ENCODE measurements around the gene MEGF9. TPM values are rescaled to one million over a fixed set of nuclear protein-coding genes. Genes with fewer than 3 reads are reported as not detected.
"Not testable (repeated sequence)": the region's sequence is repeated elsewhere in the genome, so short reads cannot be mapped to it uniquely, and the experiment has no call there.

Gene MEGF9
- total RNA-seq = 10 to 100 TPM in 1 of 2 donors, 1 to 10 TPM in 1; 9.9 to 10.2 TPM
- total RNA-seq = 38.1 to 54.8 reads per million in 2 donors

DNA sequence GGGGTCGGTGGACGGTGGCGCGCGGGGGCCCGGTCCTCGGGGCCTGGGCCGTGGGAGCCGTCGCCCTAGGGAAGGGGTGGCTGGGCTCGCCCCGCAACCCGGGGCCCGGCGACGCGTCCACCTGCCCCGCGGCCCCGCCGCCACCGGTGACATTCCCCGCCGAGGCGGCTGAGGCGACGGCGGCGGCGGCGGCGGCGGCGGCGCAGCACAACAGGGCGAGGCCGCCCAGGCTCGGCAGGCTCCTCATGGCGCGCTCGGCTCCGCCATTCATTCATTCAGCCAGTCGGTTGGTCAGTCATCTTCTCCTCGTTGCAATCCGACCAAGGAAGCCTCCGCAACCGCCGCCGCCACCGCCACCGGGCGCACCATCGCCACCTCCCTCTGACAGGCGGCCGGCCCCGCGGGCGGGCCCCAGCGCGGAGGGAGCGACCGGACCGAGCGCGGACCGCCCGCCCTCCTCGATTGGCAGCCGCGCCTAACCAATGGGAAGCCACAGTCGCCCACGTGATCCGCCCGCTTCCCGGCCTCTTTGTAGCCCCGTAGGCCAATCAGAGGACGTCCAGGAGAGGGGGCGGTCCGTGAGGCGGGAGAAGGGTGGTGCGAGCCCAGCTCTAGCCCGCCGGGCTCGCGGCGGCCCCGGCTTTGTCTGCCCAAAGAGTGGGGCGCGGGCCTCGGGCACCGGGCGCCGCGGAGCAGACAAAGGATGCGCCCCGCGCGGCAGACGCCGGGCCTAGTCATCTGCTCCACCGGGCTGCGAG lies at the start of gene MEGF9:
TSS of gene MEGF9 (minus strand) at position 383 of the 758 bp plus-strand sequence. CDS start at position 271, 112 bp downstream.
- no peaks in the 10 kb centered on the region for H3K9me3 ChIP-seq (ENCODE audit: control insufficient read depth, low read length, poor library complexity, severe bottlenecking)
- DNase-seq (peak; percentile 93 to 94 (median 93)), ATAC-seq (peak; percentile 97)
- H3K27me3 Mint-ChIP-seq = no peaks in the 10 kb centered on the region
- H3K27ac Mint-ChIP-seq = peak within 1 kb of the TSS; percentile 95
- peaks cover 33% of the 10 kb centered on the region for H3K4me1 Mint-ChIP-seq
- no peaks in the 10 kb centered on the region for H3K36me3 Mint-ChIP-seq (ENCODE audit: low read depth)
- H3K4me3 Mint-ChIP-seq = peak within 1 kb of the TSS; percentile 94

- Mint-ChIP-seq H3K4me3 (no peak overlapping the region), H3K4me1 (peaks cover 5% of the 10 kb centered on the region), H3K27me3 (no peaks in the 10 kb centered on the region), H3K27ac (no peak overlapping the region), H3K36me3 (ENCODE audit: low read depth) (peaks cover 2% of the 10 kb centered on the region)
- DNase-seq (no peak), ATAC-seq (no peak)
- no peaks in the 10 kb centered on the region for H3K9me3 ChIP-seq (ENCODE audit: control insufficient read depth, low read length, poor library complexity, severe bottlenecking)
Observed at GRCh38 chr9:120761006-120761405, 46.7 kb upstream of the MEGF9 start.

DNA sequence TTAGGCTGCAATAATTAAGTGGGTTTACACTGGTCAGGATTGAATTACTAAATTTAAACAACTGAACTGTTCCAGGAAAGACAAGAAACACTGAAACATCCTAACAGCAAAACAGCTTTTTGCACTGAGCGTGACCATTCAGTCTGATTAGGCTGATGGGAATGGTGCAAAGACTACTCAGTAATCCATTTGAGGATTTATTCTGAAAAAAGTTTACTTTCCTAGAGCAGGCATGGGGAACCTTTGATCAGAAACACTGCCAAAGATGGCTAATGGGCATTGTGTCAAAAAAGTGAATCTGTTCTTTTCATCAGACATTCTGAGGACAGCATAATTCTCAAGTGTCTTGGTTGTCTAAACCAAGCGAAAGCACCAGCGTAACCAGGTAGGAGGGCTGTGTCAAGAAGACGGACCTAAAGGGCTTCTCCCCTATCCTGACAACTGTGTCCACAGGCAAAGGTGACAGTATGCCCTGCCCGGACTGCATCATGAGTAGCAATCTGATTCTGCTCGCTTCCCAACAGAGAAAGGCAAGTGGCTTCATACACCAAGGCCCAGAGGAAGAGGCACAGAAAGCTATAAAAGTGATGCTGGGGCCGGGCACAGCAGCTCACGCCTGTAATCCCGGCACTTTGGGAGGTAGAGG lies 45.6 kb upstream of the MEGF9 start:
- peak overlapping the region; percentile 72 for H3K27ac Mint-ChIP-seq
- ATAC-seq = no peak
- peaks cover 4% of the 10 kb centered on the region for H3K4me1 Mint-ChIP-seq
- H3K9me3 ChIP-seq (ENCODE audit: control insufficient read depth, low read length, poor library complexity, severe bottlenecking) = no peaks in the 10 kb centered on the region
- no peaks in the 10 kb centered on the region for H3K27me3 Mint-ChIP-seq
- DNase-seq = no peak
- no peak overlapping the region for H3K4me3 Mint-ChIP-seq
- no peaks in the 10 kb centered on the region for H3K36me3 Mint-ChIP-seq (ENCODE audit: low read depth)

DNA sequence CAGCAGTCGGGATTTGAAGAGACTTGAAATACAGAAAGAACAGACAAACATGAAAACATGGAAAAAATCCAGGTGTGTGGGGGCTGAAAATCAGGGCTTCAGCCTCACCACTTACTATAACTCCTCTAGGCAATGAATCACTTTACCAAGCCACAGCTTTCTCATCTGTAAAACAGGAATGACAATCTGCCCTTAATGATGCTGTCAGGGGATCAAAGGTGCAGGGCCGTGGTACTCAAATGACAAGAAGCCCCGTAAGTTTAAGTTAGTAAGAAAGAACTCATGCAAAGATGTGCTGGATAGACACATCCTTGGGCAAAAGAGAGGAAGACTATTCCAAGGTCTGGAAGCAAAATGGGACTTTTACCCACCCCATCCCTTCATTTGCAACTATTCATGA lies 44.3 kb upstream of the MEGF9 start:
- peaks cover 4% of the 10 kb centered on the region for H3K4me1 Mint-ChIP-seq
- H3K27ac Mint-ChIP-seq = peak overlapping the region; percentile 72
- no peak for ATAC-seq
- no peak for DNase-seq
- H3K27me3 Mint-ChIP-seq = no peaks in the 10 kb centered on the region
- H3K4me3 Mint-ChIP-seq = no peak overlapping the region
- H3K36me3 Mint-ChIP-seq (ENCODE audit: low read depth) = no peaks in the 10 kb centered on the region
- H3K9me3 ChIP-seq (ENCODE audit: control insufficient read depth, low read length, poor library complexity, severe bottlenecking) = no peaks in the 10 kb centered on the region

DNA sequence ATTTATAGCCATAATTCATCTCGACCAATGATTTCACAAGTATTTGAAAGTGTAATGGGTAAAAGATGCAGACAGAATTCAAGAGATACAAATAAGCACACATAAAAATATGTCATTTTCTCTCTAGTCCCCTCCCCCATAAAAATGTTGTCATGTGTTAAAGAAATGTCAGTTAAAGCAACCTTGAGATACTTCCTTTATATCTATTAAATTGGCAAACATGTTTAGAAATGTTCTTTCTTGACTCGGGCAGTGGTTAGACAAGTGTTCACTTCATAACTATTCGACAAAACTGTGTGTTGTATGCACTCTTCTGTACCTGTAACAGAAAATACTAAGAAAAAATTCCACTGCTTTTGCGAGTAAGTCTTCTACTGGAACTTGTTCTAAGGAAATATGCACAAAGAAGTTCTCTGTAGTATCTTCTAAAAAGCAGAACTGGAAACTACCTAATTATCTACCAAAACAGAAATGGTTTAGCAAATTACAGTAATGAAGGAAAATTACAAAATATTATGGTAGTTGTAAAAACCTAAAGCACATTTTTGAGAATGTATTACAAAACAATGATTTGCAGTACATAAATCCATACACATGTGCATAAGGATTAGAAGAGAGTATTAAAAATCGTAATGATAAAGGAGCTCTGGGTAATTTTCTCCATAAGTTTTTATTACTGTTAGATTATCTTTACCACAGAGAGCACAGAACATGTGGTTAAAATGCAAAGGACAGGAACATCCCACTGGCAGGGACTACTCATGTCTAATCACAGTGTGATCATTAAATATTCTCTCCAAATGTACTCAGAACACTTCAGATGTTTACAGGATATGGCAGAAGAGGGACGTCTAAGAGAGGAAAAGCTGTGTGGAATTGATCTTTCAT lies 43.0 kb upstream of the MEGF9 start:
- no peak overlapping the region for H3K4me3 Mint-ChIP-seq
- no peaks in the 10 kb centered on the region for H3K27me3 Mint-ChIP-seq
- no peak for DNase-seq
- ATAC-seq = no peak
- H3K9me3 ChIP-seq (ENCODE audit: control insufficient read depth, low read length, poor library complexity, severe bottlenecking) = no peaks in the 10 kb centered on the region
- peaks cover 4% of the 10 kb centered on the region for H3K4me1 Mint-ChIP-seq
- peak overlapping the region; percentile 72 for H3K27ac Mint-ChIP-seq
- H3K36me3 Mint-ChIP-seq (ENCODE audit: low read depth) = no peaks in the 10 kb centered on the region

DNA sequence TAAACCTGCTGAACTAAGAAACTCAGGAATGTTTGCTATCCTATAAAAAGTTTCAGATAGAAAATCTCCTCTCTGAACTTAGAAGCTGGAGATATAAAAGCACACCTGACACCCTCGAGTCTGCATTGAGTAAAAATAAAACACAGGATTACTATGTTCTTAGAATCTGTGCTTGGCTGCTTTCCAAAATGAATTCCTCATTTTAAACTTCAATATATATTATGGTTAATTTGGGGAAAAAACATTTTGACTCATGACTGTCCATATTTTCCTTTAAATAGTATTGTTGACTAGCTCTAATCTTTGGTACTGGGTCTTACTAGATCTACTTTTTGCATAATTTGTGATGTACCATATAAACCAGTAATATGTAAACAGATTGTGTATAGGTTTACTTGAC lies 42.3 kb upstream of the MEGF9 start:
- no peaks in the 10 kb centered on the region for H3K9me3 ChIP-seq (ENCODE audit: control insufficient read depth, low read length, poor library complexity, severe bottlenecking)
- ATAC-seq = no peak
- Mint-ChIP-seq H3K4me1 (peaks cover 4% of the 10 kb centered on the region), H3K27ac (peak overlapping the region; percentile 16), H3K4me3 (no peak overlapping the region), H3K36me3 (ENCODE audit: low read depth) (no peaks in the 10 kb centered on the region), H3K27me3 (no peaks in the 10 kb centered on the region)
- DNase-seq = no peak

DNA sequence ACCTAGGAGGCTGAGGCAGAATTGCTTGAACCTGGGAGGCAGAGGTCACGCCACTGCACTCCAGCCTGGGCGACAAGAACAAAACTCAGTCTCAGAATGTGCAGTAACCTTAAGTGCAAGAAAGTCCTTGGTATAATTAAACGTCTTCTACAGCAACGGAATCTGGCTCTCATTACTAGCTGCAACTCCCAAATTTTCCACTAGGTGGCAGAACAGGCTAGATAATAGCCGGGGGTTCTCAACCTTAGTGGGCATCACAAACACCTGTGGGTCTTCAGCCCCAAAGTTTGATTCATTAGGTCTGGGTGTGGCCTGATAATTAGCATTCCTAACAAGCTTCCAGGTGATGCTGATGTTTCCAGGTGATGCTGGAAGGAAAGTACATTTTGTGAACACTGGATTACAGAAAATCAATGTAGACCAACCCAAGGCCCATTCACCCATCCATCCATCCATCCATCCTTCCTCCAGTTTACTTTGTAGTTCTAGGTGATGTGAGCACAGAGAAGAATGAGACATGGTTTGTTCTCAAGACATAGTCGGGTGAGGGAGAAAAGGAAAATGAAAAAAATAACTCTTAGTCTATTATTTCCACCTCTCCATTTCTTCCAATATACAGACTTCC lies 41.7 kb upstream of the MEGF9 start:
- Mint-ChIP-seq H3K4me1 (peaks cover 4% of the 10 kb centered on the region), H3K27me3 (no peaks in the 10 kb centered on the region), H3K4me3 (no peak overlapping the region), H3K36me3 (ENCODE audit: low read depth) (no peaks in the 10 kb centered on the region), H3K27ac (peak overlapping the region; percentile 16)
- ATAC-seq (peak; percentile 77), DNase-seq (peak; percentile 29 to 62 (median 45))
- no peaks in the 10 kb centered on the region for H3K9me3 ChIP-seq (ENCODE audit: control insufficient read depth, low read length, poor library complexity, severe bottlenecking)

DNA sequence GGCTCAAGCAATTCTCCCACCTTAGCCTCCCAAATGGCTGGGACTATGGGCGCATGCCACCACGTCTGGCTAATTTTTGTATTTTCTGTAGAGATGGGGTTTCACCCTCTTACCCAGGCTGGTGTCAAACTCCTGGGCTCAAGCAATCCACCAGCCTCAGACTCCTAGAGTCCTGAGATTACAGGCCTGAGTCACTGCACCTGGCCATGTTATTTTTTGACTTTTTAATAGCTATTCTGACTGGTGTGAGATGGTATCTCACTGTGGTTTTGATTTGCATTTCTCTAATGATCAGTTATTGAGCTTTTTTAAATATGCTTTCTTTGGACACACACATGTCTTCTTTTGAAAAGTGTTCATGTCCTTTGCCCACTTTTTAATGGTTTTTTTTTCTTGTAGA lies 40.8 kb upstream of the MEGF9 start:
- Mint-ChIP-seq H3K36me3 (ENCODE audit: low read depth) (no peaks in the 10 kb centered on the region), H3K27me3 (no peaks in the 10 kb centered on the region), H3K27ac (no peak overlapping the region), H3K4me3 (no peak overlapping the region), H3K4me1 (peaks cover 4% of the 10 kb centered on the region)
- no peaks in the 10 kb centered on the region for H3K9me3 ChIP-seq (ENCODE audit: control insufficient read depth, low read length, poor library complexity, severe bottlenecking)
- no peak for ATAC-seq
- DNase-seq = no peak

DNA sequence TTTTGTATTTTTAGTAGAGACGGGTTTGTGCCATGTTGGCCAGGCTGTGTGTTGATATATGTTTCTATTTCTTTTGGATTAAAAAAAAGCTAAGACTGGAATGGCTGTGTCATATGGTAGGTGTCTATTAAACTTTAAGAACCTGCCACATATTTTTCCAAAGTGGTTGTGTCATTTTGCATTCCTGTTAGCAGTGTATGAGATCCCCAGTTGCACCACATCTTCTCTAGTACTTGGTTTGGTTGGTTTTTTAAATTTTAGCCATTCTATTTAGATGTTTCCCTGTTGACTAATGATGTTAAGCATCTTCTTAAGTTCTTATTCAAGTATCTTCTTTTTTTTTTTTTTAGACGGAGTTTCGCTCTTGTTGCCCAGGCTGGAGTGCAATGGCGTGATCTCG lies 36.2 kb upstream of the MEGF9 start:
- DNase-seq = no peak
- H3K4me1 Mint-ChIP-seq = no peaks in the 10 kb centered on the region
- no peak overlapping the region for H3K27ac Mint-ChIP-seq
- H3K4me3 Mint-ChIP-seq = no peak overlapping the region
- H3K36me3 Mint-ChIP-seq (ENCODE audit: low read depth) = no peaks in the 10 kb centered on the region
- no peak for ATAC-seq
- no peaks in the 10 kb centered on the region for H3K27me3 Mint-ChIP-seq
- no peaks in the 10 kb centered on the region for H3K9me3 ChIP-seq (ENCODE audit: control insufficient read depth, low read length, poor library complexity, severe bottlenecking)

- not testable (repeated sequence) for H3K4me1 Mint-ChIP-seq; H3K36me3 Mint-ChIP-seq (ENCODE audit: low read depth); H3K27me3 Mint-ChIP-seq; DNase-seq; H3K9me3 ChIP-seq (ENCODE audit: control insufficient read depth, low read length, poor library complexity, severe bottlenecking); H3K27ac Mint-ChIP-seq; ATAC-seq; H3K4me3 Mint-ChIP-seq
Observed at GRCh38 chr9:120746366-120746765, 32.1 kb upstream of the MEGF9 start.

GRCh38 chr9:120745278-120745677 lies 31.0 kb upstream of the MEGF9 start:
- Mint-ChIP-seq H3K27ac (no peak overlapping the region), H3K4me3 (no peak overlapping the region), H3K36me3 (ENCODE audit: low read depth) (no peaks in the 10 kb centered on the region), H3K27me3 (no peaks in the 10 kb centered on the region), H3K4me1 (no peaks in the 10 kb centered on the region)
- ATAC-seq (no peak), DNase-seq (no peak)
- H3K9me3 ChIP-seq (ENCODE audit: control insufficient read depth, low read length, poor library complexity, severe bottlenecking) = no peaks in the 10 kb centered on the region

DNA sequence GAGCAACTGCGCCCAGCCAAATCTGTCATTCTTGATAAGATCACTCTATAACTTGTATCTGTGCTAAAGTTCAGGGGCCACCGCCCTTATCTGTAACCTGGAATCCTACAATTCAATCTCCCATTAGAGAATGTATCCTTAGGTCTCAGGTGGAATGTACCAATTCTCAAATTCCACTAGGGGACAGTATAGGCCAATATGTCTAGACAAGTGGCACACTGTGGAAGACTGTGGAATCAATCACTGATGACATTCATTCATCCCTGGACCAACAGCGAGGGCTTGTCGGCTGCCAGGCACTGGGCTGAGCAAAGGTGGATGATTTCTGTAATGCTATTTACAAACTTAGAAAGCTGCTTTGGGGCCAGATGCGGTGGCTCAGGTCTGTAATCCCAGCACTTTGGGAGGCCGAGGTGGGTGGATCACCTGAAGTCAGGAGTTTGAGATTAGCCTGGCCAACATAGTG lies 28.7 kb upstream of the MEGF9 start:
- Mint-ChIP-seq H3K27me3 (no peaks in the 10 kb centered on the region), H3K36me3 (ENCODE audit: low read depth) (no peaks in the 10 kb centered on the region), H3K4me3 (no peak overlapping the region), H3K4me1 (no peaks in the 10 kb centered on the region), H3K27ac (no peak overlapping the region)
- peak; percentile 74 for ATAC-seq
- no peak for DNase-seq
- no peaks in the 10 kb centered on the region for H3K9me3 ChIP-seq (ENCODE audit: control insufficient read depth, low read length, poor library complexity, severe bottlenecking)

DNA sequence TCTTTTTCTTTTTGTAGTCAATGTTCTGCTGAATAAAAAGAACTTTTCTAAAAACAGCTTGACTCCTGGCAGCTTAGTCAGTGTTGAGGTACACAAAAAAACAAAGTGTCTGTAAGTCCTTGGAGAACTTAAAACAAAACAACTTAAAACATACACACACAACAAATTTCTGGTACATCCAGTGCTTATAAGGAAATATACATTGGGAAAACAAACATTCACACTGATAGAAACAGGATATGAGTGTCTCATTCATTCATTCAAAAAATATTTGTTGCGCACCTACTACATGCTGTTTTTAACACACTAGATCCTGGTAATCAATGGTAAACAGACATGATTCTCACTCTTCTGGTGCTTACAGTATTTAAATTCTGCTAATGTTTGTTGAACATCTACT lies 27.4 kb upstream of the MEGF9 start:
- no peak for ATAC-seq

More for the DNA sequence above, 27.4 kb upstream of the MEGF9 start:
- H3K27me3 Mint-ChIP-seq = no peaks in the 10 kb centered on the region
- H3K27ac Mint-ChIP-seq = no peak overlapping the region
- H3K9me3 ChIP-seq (ENCODE audit: control insufficient read depth, low read length, poor library complexity, severe bottlenecking) = no peaks in the 10 kb centered on the region
- no peak overlapping the region for H3K4me3 Mint-ChIP-seq
- no peaks in the 10 kb centered on the region for H3K4me1 Mint-ChIP-seq
- no peak for DNase-seq
- no peaks in the 10 kb centered on the region for H3K36me3 Mint-ChIP-seq (ENCODE audit: low read depth)
